Frontal cortex (tissue), 4 donors: ENCODE measurements around the gene SLC25A25. TPM values are rescaled to one million over a fixed set of nuclear protein-coding genes. Genes with fewer than 3 reads are reported as not detected.
A peak's percentile ranks its signal among the peaks of the same experiment; 100 is the strongest.
"Not testable (repeated sequence)": the region's sequence is repeated elsewhere in the genome, so short reads cannot be mapped to it uniquely, and the experiment has no call there.

ENCODE experiments used
- DNase-seq, 2 donors: peaks; one replicate each; pipeline ENCODE4 v3.0.0; 2012; ENCODE audit warnings: low spot score in 2 of 2
- FAIRE-seq: peaks from 2 replicates; lab custom pipeline; 2012; peaks lifted over from hg19 to GRCh38; lab: Jason Lieb, UNC
- total RNA-seq: library from RNA; depleted of rRNA; stranded (reverse); fragments of >200 nt; gene quantifications from one replicate; pipeline ENCODE4 v1.2.3, GENCODE V29; 2014
- donor health status: control.
- donor health status: control.
- donor health status: control.

Gene SLC25A25
- 29.8 TPM for total RNA-seq

DNA sequence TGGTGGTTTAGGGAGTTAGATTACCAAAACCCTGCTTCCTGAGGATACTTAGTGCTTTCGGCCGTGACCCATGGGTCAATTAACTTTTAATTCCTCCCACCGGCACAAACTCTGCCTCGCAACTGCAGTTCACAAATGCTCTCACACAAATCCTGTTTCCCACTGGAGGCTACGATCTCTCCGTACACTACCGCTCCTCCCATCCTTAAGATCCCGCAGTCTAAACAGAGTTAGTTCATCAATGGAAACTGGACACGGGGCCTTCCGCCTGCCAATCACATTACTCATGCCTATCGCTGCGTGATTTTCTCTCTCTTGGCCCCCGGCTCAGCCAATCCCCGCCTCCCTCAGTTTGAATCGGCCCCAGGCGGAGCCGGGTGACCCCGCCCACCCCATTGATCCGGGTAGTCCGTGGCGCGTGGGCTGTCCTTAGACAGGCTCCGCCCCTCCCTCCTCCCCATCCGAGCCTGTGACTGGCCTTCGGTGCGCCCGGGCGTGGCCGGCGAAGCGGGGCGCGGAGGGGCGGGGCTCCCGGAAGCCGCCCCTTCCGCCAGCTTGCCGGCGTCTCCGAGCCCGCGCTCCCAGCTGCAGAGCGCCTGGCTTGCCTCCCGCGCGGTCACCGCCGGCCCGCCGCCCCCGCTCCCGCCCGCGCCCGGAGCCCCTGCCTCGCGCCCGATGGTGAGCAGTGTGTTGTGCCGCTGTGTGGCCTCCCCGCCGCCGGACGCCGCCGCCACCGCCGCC lies at the start of gene SLC25A25:
TSS of gene SLC25A25 (plus strand) at position 588 of the 741 bp plus-strand sequence. CDS start at position 676, 88 bp downstream.
- FAIRE-seq (no peak), DNase-seq (peak; percentile 96 to 98)

DNA sequence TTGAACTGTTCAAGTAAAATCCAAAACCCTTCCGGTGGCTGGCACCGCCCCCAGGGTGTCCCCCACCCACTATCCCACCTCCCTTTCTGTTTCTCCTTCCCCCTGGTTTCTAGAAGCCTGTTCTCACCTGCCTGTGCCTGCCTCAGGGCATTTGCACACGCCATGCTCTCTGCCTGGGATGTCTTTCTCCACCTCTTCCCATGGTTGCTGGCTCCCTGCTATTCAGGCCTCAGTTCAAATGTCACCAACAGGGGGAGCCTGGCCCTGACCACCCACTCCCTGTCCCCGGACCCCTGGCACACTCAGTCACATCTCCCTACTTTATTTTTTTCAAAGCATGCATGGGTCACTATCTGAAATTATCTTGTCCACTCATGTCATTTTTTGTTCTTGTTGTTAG lies 47.3 kb upstream of the SLC25A25 start:
- DNase-seq (no peak), FAIRE-seq (no peak)

DNA sequence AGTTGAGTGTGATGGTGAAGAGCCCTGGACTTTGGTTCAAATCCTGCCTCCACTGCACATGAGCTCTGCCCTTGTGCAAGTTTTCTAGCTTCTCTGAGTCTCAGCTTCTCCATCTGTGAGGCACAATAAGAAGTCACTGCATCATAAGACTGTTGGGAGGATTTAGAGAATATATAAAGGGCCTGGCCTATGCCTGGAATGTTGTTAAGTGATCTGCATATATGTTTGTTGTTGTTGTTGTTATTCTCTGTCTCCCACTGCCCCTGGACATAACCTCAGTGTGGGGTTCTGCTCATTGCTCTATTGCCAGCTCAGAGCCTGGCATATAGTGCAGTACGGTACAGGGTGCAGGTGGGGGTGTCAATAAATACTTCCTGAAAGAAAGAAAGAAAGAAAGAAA lies 46.9 kb upstream of the SLC25A25 start:
- no peak for DNase-seq
- FAIRE-seq, result no peak

DNA sequence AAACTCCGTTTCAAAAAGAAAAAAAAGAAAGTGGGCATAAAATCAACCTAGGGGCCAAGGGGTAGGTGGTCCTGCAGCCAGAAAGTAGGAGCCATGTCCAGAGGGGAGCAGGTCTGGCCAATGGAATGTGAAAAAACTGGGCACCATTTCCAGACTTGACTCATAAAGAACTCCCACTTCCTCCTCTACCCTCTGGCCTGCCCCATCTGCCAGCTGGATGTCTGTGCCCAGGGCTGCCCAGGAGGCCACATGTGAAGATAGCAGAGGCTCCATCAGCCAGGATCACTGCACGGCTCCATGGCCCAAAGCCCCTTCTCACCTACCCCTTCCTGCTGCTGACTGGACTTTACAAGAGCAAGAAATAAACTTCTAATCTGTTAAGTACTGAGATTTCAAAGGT lies 45.1 kb upstream of the SLC25A25 start:
- FAIRE-seq (no peak), DNase-seq (no peak)

DNA sequence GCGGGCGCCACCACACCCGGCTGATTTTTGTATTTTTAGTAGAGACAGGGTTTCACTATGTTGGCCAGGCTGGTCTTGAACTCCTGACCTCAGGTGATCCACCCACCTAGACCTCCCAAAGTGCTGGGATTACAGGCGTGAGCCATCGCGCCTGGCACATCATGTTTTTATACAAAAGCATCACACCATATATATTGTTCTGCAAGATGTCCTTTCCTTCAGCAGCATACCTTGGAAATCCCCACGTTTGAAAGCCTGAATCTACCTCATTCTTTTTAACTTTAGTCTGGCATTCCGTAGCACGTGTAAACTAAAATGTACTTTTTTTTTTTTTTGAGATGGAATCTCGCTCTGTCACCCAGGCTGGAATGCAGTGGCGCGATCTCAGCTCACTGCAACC lies 44.4 kb upstream of the SLC25A25 start:
- FAIRE-seq, DNase-seq: not testable (repeated sequence)

DNA sequence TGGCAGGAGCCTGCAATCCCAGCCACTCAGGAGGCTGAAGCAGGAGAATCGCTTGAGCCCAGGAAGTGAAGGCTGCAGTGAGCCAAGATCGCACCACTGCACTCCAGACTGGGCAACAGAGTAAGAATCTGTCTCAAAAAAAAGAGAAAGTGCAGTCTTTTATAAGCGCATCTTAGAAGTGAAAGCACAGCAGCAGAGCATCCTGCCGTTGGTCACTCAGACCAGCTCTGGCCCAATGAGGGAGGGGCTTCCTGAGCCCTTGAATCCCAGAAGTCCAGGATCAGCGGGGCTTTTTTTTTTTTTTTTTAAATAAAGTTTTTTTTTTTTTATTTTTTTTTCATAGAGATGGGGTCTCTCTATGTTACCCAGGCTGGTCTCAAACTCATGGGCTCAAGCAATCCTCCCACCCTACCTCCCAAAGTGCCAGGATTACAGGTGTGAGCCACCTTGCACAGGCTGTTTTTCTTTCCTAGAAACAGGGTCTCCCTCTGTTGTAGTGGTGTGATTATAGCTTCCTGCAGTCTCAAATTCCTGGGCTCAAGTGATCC lies 43.2 kb upstream of the SLC25A25 start:
- FAIRE-seq, result no peak
- DNase-seq, result no peak

DNA sequence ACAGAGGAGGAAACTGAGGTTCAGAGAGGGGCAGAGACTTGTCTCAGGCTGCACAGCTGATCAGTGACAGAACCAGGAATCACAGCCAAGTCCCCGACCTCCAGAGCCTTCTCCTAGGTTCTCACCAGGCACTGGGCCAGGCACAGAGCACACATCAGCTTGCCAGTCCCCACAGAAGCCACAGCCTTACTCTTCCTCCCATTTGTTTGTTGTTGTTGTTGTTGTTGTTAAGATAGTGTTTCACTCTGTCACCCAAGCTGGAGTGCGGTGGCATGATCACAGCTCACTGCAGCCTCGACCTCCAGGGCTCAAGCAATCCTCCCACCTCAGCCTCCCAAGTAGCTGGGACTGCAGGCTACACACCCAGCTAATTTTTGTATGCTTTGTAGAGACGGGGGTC lies 42.3 kb upstream of the SLC25A25 start:
- FAIRE-seq (no peak), DNase-seq (no peak)

DNA sequence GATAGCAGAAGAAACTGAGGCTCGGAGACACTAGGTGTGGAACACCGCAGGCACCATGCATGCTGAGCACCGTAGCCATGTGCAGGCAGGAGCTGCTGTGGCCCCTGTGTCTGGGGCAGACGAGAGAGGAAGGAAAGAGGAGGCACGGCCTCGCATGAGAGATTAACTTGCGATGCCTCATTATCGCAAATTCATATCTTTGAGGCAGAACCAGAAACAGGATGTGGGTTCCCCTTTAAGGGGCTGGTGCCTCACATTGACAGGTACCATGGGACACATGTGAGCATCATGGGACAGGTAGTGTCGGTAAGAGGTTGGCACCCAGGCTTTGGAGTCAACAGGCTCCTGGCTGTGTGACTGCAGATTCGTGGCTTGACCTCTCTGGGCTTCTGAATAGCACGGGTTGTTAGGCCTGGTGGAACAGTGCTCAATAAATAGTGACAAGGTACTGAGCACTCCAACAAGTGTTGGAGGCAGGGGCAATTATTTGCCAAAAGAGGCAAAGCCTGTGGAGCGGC lies 41.7 kb upstream of the SLC25A25 start:
- no peak for DNase-seq
- FAIRE-seq, result no peak

DNA sequence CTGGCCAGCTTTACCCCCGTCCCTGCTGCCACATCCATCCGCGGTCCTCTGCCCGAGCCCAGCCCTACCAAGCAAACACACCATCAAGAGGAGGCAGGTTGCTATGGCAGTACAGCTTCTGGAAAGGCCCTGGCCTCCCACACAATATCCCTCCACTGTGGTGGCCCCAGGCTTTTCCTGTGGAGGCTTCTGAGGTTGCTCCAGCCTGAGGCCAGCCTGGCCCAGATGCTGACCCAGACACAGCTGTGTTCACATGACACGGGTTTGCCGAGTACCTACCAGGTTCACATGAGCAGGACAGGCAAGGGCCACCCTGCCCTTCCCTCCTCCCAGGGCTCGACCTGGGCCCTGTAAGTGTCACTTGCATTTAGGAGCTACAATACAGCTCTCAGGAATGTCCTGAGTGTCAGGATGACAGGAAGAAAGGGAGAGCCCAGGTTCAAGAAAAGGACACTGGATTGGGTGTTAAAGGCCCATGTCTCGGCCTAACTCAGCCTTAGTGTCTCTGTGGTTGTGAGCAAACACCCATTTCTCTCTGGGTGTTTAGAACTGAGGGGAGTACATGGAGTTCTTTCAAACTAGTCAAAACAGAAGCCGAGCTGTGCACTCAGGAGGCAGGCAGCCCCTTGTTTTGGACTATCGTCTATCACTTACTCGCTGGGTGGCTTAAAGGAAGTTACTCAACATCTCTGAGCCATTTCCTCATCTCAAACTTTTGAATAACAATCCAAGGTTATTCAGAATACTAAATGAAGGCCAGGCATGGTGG lies 41.1 kb upstream of the SLC25A25 start:
- no peak for FAIRE-seq

DNA sequence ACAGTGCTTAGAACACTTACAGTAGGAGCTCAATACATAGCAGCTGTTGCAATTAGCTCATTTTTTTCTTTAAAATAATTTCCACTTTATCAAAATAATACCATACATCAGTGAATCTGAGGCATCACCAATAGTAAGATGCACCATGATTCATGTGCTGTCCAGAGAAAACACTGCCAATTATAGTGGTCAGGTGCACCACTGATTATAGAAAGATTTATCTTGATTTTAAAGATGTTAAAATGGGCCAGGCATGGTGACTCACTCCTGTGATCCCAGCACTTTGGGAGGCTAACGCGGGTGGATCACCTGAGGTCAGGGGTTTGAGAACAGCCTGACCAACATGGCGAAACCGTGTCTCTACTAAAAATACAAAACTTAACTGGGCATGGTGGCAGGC lies 40.3 kb upstream of the SLC25A25 start:
- DNase-seq, result no peak
- no peak for FAIRE-seq

More for the DNA sequence above, 41.1 kb upstream of the SLC25A25 start:
- no peak for DNase-seq

DNA sequence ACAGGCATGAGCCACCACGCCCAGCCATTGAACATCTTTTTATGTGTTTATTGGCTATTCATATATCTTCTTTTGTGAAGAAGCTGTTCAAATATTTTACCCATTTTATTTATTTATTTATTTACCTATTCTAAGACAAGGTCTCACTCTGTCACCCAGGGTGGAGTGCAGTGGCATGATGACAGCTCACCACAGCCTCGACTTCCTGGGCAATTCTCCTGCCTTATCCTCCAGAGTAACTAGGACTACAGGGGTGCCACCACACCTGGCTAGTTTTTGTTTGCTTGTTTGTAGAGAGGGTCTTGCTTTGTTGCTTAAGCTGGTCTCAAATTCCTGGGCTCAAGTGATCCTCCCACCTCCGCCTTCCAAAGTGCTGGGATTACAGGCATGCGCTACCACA lies 34.4 kb upstream of the SLC25A25 start:
- no peak for DNase-seq
- FAIRE-seq, result no peak

DNA sequence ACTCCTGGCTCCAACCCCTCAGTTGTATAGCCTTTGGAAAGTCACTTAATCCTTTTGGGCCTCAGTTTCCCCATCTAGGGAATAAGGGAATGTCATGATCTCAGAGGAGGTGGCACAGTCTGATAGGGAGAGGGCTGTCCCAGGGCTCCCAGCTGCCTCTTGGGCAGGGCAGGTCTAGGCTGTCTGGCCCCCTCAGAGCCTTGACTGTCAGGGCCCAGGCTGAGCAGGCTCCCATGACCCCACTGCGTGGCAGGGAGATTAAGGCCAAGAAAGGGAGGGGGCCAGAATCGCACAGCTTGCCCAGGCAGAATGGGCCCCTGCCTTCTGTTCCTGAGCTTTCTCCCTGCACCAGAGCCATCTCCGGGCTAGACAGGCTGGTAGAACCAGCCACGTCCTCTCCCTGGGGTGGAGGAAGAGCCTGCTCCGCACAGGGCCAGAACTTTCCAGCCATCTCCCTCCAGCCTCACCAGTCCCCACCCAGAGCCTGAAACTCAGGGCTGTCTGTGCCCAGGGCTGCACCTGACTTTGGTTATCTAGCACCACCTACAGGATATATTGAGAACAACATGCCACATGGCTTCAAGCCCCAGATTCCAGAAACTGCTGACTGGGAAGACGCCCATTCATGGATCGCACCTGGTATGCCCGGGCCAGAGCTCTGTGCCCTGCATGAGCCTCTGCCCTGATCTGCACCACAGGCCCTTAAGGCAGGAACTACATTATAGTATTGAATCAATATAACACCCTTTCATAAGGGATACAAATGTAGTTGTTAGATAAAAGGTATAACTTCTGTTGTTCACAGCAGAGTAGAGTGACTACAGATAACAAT lies 33.0 kb upstream of the SLC25A25 start:
- FAIRE-seq (no peak), DNase-seq (peak; percentile 65 to 80)

DNA sequence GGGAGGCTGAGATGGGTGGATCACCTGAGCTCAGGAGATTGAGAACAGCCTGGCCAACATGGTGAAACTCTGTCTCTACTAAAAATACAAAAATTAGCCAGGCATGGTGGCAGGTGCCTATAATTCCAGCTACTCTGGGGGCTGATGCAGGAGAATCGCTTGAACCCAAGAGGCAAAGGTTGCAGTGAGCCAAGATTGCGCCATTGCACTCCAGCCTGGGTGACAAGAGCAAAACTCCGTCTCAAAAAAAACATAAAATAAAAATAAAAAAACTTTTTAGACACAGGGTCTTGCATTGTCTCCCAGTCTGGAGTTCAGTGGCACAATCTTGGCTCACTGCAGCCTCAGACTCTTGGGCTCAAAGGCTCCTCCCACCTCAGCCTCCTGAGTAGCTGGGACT lies 31.5 kb upstream of the SLC25A25 start:
- DNase-seq, FAIRE-seq: not testable (repeated sequence)

DNA sequence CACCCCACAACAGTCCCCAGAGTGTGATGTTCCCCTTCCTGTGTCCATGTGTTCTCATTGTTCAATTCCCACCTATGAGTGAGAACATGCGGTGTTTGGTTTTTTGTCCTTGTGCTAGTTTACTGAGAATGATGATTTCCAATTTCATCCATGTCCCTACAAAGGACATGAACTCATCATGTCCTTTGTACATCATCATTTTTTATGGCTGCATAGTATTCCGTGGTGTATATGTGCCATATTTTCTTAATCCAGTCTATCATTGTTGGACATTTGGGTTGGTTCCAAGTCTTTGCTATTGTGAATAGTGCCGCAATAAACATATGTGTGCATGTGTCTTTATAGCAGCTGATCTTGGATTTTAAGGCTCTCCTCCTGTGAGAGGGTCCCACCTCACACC lies 27.2 kb upstream of the SLC25A25 start:
- not testable (repeated sequence) for FAIRE-seq, DNase-seq

DNA sequence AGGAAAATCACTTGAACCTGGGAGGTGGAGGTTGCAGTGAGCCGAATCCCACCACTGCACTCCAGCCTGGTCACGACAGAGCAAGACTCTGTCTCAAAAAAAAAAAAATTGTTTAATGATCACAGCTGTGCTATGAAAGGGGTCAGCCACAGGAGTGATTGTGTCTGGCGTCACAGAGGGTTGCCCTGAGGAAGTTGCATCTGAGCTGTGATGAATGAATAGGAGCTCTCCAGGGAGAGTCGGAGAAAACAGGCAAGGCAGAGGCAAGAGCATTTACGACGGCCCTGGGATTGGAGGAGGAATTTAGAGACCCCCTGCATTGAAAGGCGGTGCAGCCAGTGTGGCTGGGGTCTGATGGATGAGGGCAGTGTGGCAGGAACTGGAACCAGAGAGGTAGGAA lies 26.0 kb upstream of the SLC25A25 start:
- DNase-seq (no peak), FAIRE-seq (no peak)

DNA sequence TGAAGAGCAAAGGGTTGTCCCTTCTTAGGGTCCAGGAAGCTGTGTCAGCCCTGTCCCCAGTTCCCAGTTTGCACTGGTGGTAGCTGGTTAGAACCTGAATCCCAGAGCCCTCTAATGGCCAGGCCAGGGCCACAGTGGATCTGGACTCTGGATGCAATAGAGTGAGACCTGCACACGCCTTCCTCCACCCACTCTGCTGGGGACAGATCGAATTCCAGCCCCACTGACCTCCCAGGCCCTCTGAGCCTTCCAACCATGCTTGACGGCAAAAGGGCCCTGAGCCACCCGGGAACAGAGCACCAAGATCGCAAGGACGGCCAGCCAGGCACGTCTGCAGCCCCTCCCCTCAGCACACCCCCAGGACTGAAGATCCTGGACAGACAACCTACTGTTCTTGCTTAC lies 24.6 kb upstream of the SLC25A25 start:
- no peak for DNase-seq
- FAIRE-seq, result no peak

DNA sequence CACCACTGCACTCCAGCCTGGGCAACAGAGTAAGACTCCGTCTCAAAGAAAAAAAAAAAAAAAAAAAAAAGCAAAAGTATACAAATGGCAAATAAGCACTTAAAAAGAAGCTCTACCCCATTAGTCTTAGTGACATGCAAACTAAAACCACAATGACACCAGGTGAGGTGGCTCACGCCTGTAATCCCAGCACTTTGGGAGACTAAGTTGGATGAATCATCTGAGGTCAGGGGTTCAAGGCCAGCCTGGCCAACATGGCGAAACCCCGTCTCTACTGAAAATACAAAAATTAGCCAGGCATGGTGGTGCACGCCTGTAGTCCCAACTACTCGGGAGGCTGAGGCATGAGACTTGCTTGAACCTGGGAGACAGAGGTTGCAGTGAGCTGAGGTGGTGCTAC lies 22.6 kb upstream of the SLC25A25 start:
- not testable (repeated sequence) for DNase-seq, FAIRE-seq

DNA sequence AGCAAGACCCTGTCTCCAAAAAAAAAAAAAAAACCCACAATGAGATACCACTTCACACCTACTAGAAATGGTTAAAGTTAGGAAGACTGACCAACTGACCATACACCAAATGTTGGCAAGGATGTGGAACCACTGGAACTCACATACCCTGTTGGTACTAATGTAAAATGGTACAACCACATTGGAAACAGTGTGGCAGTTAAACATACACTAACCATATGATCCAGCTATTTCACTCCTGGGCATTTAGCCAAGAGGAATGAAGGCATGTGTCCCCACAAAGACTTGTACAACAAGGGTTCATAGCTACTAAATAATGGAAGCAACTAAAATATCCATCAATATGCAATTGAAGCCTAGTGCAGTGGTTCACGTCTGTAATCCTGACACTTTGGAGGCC lies 22.2 kb upstream of the SLC25A25 start:
- DNase-seq, result no peak
- no peak for FAIRE-seq

DNA sequence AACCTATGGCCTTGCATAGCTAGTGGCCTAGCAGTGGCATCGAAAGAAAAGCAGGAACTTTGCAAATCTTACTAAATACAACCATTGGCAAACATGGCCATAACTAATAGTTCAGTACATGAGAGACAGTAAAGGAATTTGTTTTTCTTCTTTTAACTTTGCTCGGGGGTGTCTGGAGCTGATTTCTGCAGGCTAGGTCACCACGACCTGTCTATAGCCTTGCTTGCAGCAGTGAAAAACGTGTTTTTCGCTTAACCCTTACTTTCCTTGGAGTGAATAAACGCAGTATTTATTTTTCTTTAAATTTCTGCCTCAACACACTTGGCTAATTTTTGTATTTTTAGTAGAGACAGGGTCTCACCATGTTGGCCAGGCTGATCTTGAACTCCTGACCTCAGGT lies 20.8 kb upstream of the SLC25A25 start:
- FAIRE-seq, result no peak
- DNase-seq, result no peak

DNA sequence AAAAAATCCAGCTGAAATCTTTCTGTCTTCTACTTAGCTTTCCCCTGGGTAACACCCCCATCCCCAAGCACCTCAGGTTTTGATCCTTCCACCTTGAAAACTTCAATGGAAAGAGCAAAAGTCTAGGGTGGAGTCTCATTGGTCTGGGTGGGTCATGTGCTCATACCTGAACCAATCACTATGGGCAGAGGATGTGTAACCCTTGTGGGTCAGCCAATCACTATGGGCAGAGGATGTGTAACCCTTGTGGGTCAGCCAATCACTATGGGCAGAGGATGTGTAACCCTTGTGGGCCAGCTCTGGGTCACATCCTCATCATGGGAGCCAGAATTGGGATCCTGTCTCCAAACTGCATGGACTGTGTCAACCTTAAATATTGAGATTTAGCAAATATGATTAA lies 19.4 kb upstream of the SLC25A25 start:
- DNase-seq (no peak), FAIRE-seq (no peak)
